H1 (cell line): ENCODE results near the gene FEM1C. TPM values are rescaled to one million over a fixed set of nuclear protein-coding genes. Genes with fewer than 3 reads are reported as not detected.

Experiments
- CTCF ChIA-PET: fragments of 300-600 bp; sonication (Branson Sonifier 250); formaldehyde crosslinking; loops from one replicate; lab custom pipeline; 2021; ENCODE audit not compliant: partially characterized antibody; lab: Charles Lee
- POLR2A ChIA-PET: fragments of 300-600 bp; sonication (Branson Sonifier 250); formaldehyde crosslinking; loops from one replicate; lab custom pipeline; 2021; ENCODE audit warnings: inconsistent platforms; ENCODE audit not compliant: partially characterized antibody; lab: Charles Lee
- DNase-seq, 2 experiments: peaks; one replicate each; pipeline versions ENCODE4 v3.0.0 to v3.0.0-alpha.2; 2010 to 2022; ENCODE audit warnings: low spot score in 2 of 2, low read depth in 1 of 2, mixed read lengths in 1 of 2
- FAIRE-seq: peaks from 2 replicates; lab custom pipeline; 2011; peaks lifted over from hg19 to GRCh38; lab: Jason Lieb, UNC
- H2AFZ ChIP-seq: 2 replicates; pipeline ENCODE4 v1.8.1; 2012; ENCODE audit warnings: low read length, inconsistent platforms
- H2AK5ac ChIP-seq: 2 replicates; pipeline ENCODE4 v1.6.1; 2013; ENCODE audit warnings: low read depth, low read length
- H2BK120ac ChIP-seq: replicated peaks from 2 replicates; pipeline ENCODE3; 2013; ENCODE audit warnings: low read depth, low read length, inconsistent platforms
- H2BK12ac ChIP-seq: 2 replicates; pipeline ENCODE4 v1.6.1; 2013; ENCODE audit warnings: low read depth, low read length
- H2BK15ac ChIP-seq: 2 replicates; pipeline ENCODE4 v1.6.1; 2013; ENCODE audit warnings: low read length
- H2BK20ac ChIP-seq: 2 replicates; pipeline ENCODE4 v1.6.1; 2013; ENCODE audit warnings: low read length
- H2BK5ac ChIP-seq: 2 replicates; pipeline ENCODE4 v1.6.1; 2013; ENCODE audit warnings: low read depth, low read length
- H3K14ac ChIP-seq: 2 replicates; pipeline ENCODE4 v1.6.1; 2013; ENCODE audit warnings: inconsistent platforms; ENCODE audit not compliant: insufficient read length
- H3K18ac ChIP-seq: 2 replicates; pipeline ENCODE4 v1.6.1; 2013; ENCODE audit warnings: low read length; ENCODE audit errors: extremely low read depth
- H3K23ac ChIP-seq: 2 replicates; pipeline ENCODE4 v1.6.1; 2013; ENCODE audit warnings: inconsistent platforms; ENCODE audit not compliant: insufficient read length
- H3K23me2 ChIP-seq: 2 replicates; pipeline ENCODE4 v1.6.1; 2013; ENCODE audit warnings: low read depth, low read length
- H3K27ac ChIP-seq: 2 replicates; pipeline ENCODE4 v1.6.1; 2011; ENCODE audit warnings: low read depth, low read length, inconsistent platforms
- H3K27me3 ChIP-seq, 4 experiments: replicated peaks in 1 of 4; 1 replicate in 1 of 4; 2 replicates in 3 of 4; pipeline versions ENCODE4 v1.6.1 to v1.8.1; 2011 to 2013; ENCODE audit warnings: low read length in 3 of 4, mild to moderate bottlenecking in 3 of 4, inconsistent platforms in 2 of 4, mixed read lengths in 2 of 4, moderate library complexity in 1 of 4; ENCODE audit not compliant: control insufficient read depth in 3 of 4, insufficient read depth in 3 of 4; ENCODE audit errors: extremely low read depth in 1 of 4
- H3K36me3 ChIP-seq, 4 experiments: 2 replicates each; pipeline versions ENCODE4 v1.6.1 to v1.8.1; 2011 to 2013; ENCODE audit warnings: mild to moderate bottlenecking in 4 of 4, low read length in 3 of 4, moderate library complexity in 2 of 4, control low read depth in 1 of 4, inconsistent platforms in 1 of 4; ENCODE audit not compliant: insufficient read depth in 4 of 4, control insufficient read depth in 2 of 4
- H3K4ac ChIP-seq: replicated peaks from 2 replicates; pipeline ENCODE3; 2013; ENCODE audit warnings: low read length, low read depth, mixed read lengths, inconsistent platforms; ENCODE audit not compliant: insufficient read length
- H3K4me1 ChIP-seq, 4 experiments: replicated peaks in 1 of 4; 1 replicate in 1 of 4; 2 replicates in 3 of 4; pipeline versions ENCODE4 v1.6.1 to v1.8.1; 2011 to 2013; ENCODE audit warnings: low read length in 3 of 4, inconsistent platforms in 2 of 4, mixed read lengths in 1 of 4; ENCODE audit not compliant: insufficient read depth in 4 of 4, control insufficient read depth in 3 of 4
- H3K4me2 ChIP-seq, 2 experiments: 2 replicates each; pipeline versions ENCODE4 v1.6.1 to v1.8.1; 2011 to 2013; ENCODE audit warnings: low read depth in 2 of 2, low read length in 2 of 2, control low read depth in 1 of 2, inconsistent platforms in 1 of 2, mild to moderate bottlenecking in 1 of 2; ENCODE audit not compliant: insufficient read depth in 1 of 2
- H3K4me3 ChIP-seq, 4 experiments: fragments of 200-600, 300-600 bp in 1 of 4; sonication (generic), shearing (Covaris generic), sonication (Bioruptor Twin) in 1 of 4; 2 replicates each; pipeline versions ENCODE4 v1.5.1 to v1.8.1; 2011 to 2016; ENCODE audit warnings: low read length in 4 of 4, low read depth in 3 of 4, control low read depth in 2 of 4, inconsistent platforms in 2 of 4, mild to moderate bottlenecking in 2 of 4, mixed read lengths in 1 of 4, moderate library complexity in 1 of 4; ENCODE audit not compliant: insufficient read depth in 2 of 4; ENCODE audit errors: extremely low read depth in 1 of 4
- H3K56ac ChIP-seq: replicated peaks from 2 replicates; pipeline ENCODE3; 2013; ENCODE audit warnings: low read depth, mild to moderate bottlenecking, mixed read lengths, low read length, inconsistent platforms; ENCODE audit not compliant: insufficient read length
- H3K79me1 ChIP-seq: 2 replicates; pipeline ENCODE4 v1.6.1; 2013; ENCODE audit warnings: low read depth, low read length, control low read depth
- H3K79me2 ChIP-seq, 2 experiments: 2 replicates each; pipeline versions ENCODE4 v1.6.1 to v1.8.1; 2012 to 2013; ENCODE audit warnings: low read length in 2 of 2, mild to moderate bottlenecking in 2 of 2, inconsistent platforms in 1 of 2; ENCODE audit not compliant: insufficient read depth in 2 of 2, control insufficient read depth in 1 of 2
- H3K9ac ChIP-seq, 4 experiments: replicated peaks in 1 of 4; 1 replicate in 1 of 4; 2 replicates in 3 of 4; pipeline versions ENCODE4 v1.6.1 to v1.8.1; 2011 to 2013; ENCODE audit warnings: low read depth in 3 of 4, low read length in 3 of 4, control low read depth in 2 of 4, mild to moderate bottlenecking in 2 of 4, moderate library complexity in 2 of 4, inconsistent platforms in 1 of 4; ENCODE audit errors: extremely low read depth in 1 of 4
- H3K9me3 ChIP-seq, 2 experiments: 2 replicates each; pipeline versions ENCODE4 v1.6.1 to v1.8.1; 2012 to 2013; ENCODE audit warnings: mild to moderate bottlenecking in 2 of 2, moderate library complexity in 2 of 2, control low read depth in 1 of 2, inconsistent platforms in 1 of 2, low read depth in 1 of 2, low read length in 1 of 2, mixed read lengths in 1 of 2; ENCODE audit not compliant: insufficient read depth in 2 of 2
- H4K20me1 ChIP-seq, 2 experiments: replicated peaks in 1 of 2; 2 replicates each; pipeline versions ENCODE3 to v1.8.1; 2011 to 2013; ENCODE audit warnings: inconsistent platforms in 2 of 2, low read length in 2 of 2, mild to moderate bottlenecking in 1 of 2; ENCODE audit not compliant: insufficient read depth in 2 of 2, control insufficient read depth in 1 of 2
- H4K5ac ChIP-seq: 2 replicates; pipeline ENCODE4 v1.6.1; 2013; ENCODE audit warnings: low read length, low read depth, mixed read lengths, inconsistent platforms; ENCODE audit not compliant: insufficient read length
- H4K8ac ChIP-seq: 2 replicates; pipeline ENCODE4 v1.8.0; 2013; ENCODE audit warnings: mild to moderate bottlenecking, moderate library complexity, low read length, inconsistent platforms; ENCODE audit not compliant: insufficient read depth; ENCODE audit errors: extremely low read depth
- H4K91ac ChIP-seq: replicated peaks from 2 replicates; pipeline ENCODE3; 2013; ENCODE audit warnings: low read length, mixed read lengths, inconsistent platforms; ENCODE audit not compliant: insufficient read length
- ATF3 ChIP-seq: IDR thresholded peaks from 2 replicates; pipeline ENCODE4 v1.6.1; 2011; ENCODE audit warnings: low read depth, mild to moderate bottlenecking, low read length; ENCODE audit not compliant: insufficient read depth
- HDAC6 ChIP-seq: IDR thresholded peaks from one replicate; pipeline ENCODE4 v1.7.1; 2012; ENCODE audit warnings: low read depth, mild to moderate bottlenecking, inconsistent platforms, low read length, moderate library complexity
- SIX5 ChIP-seq: IDR thresholded peaks from 2 replicates; pipeline ENCODE4 v1.6.1; 2011; ENCODE audit warnings: mild to moderate bottlenecking, low read depth, low read length
- WGBS, 2 experiments: shearing (Covaris generic) in 1 of 2; methylation state at CpG; one replicate each; pipeline versions ENCODE4 v1.1.6 to v1.1.7; 2013 to 2015; ENCODE audit warnings: low lambda C conversion rate in 2 of 2, mixed read lengths in 2 of 2, inconsistent platforms in 1 of 2, low coverage in 1 of 2, missing lambda C conversion rate in 1 of 2; ENCODE audit not compliant: insufficient replicate concordance in 2 of 2, insufficient coverage in 1 of 2, insufficient read length in 1 of 2; ENCODE audit errors: extremely low coverage in 1 of 2, missing lambda C conversion rate in 1 of 2; 5-methylcytosine and 5-hydroxymethylcytosine counted together
- polyA plus RNA-seq, 7 experiments: library from polyadenylated mRNA; depleted of rRNA in 3 of 7; stranded (reverse) in 5 of 7; unstranded in 2 of 7; fragments of >200 nt in 5 of 7; fragments of 200-250 nt in 2 of 7; gene quantifications; 1 replicate in 5 of 7; 2 replicates in 1 of 7; 4 replicates in 1 of 7; pipeline versions ENCODE4 v1.2.1 to v1.2.3, GENCODE V29; 2011 to 2013; ENCODE audit warnings: missing spikeins in 2 of 7, mixed read lengths in 2 of 7
- total RNA-seq: library from RNA; stranded (reverse); fragmentation: NEBNext Ultra II Directional; extraction: Animal tissue kit (Norgen Biotek cat#: 25700); gene quantifications from 2 replicates; pipeline ENCODE4 v1.2.1, GENCODE V29; 2021

FEM1C gene
- total and polyA plus RNA-seq, 2 of the 8 experiments (the other 6 are each of a cell fraction or from before 2014, with no cell fraction given) = 4.4 to 17.7 TPM

DNA sequence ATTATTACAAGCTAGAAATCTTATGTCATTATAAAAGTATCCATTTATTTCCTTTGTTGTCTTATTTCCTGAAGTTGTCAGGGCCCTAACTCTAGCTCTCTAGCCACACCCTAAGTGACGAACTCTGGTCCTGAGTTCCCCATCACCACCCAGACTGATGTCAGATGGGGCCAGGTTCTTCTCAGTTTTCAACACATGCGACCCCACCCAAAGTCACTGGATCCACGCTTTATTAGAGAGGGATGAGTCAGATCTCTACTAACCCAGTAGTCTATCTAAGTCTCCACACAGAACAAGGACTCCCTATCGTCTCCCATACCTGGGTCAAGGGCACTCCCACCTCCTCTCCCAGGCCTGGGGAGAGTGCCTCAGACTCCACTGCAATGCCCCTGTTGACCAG, 6.8 kb upstream of the FEM1C start:
- FAIRE-seq = no peak
- Histone ChIP-seq H4K8ac (no peak overlapping the region), H3K79me2 (no peaks in the 10 kb centered on the region), H3K79me1 (no peaks in the 10 kb centered on the region), H3K4me2 (no peak overlapping the region), H4K5ac (no peak overlapping the region), H2BK15ac (no peak overlapping the region), H3K36me3 (no peaks in the 10 kb centered on the region), H3K9ac (no peak overlapping the region), H3K27ac (no peak overlapping the region), H2BK120ac (no peak overlapping the region), H4K20me1 (no peaks in the 10 kb centered on the region), H2BK20ac (no peak overlapping the region), H3K4ac (no peak overlapping the region), H2AK5ac (no peak overlapping the region), H3K23me2 (no peaks in the 10 kb centered on the region), H3K18ac (no peak overlapping the region), H2BK5ac (no peak overlapping the region), H3K56ac (no peak overlapping the region), H2AFZ (no peak overlapping the region), H3K14ac (no peak overlapping the region), H3K23ac (no peak overlapping the region), H3K4me3 (no peak overlapping the region), H2BK12ac (no peak overlapping the region), H3K9me3 (peaks cover 3% of the 10 kb centered on the region in 2 experiments; a peak in 2 of 4 replicates), H3K4me1 (no peaks in the 10 kb centered on the region), H4K91ac (no peak overlapping the region), H3K27me3 (no peaks in the 10 kb centered on the region)
- ChIA-PET CTCF (interaction anchor here (0.5 to 8.4 kb wide), 5 partner anchors 10 to 1285 kb away, joined by 3 to 107 read pairs (median 6); no protein-coding TSS in a partner anchor), POLR2A (interaction anchor here (1.2 kb wide), 1 partner anchor 255 kb away, joined by 4 read pairs; the partner anchor contains the start of gene CCDC112)
- TF ChIP-seq HDAC6 (no peak), SIX5 (no peak), ATF3 (no peak)
- DNase-seq = no peak
- WGBS, 2 experiments = 90% methylated on average over 4 of the region's 4 CpGs; no CpG with 5 or more reads in 1 of the 2 experiments
